Uterus (tissue), 4 donors: ENCODE measurements around the gene GALK2. TPM values are rescaled to one million over a fixed set of nuclear protein-coding genes. Genes with fewer than 3 reads are reported as not detected.
"Not testable (repeated sequence)": the region's sequence is repeated elsewhere in the genome, so short reads cannot be mapped to it uniquely, and the experiment has no call there.

Experiments
- DNase-seq, 2 donors: peaks; one replicate each; pipeline ENCODE4 v3.0.0-alpha.2; 2019 to 2020
- H3K27ac ChIP-seq, 2 donors: fragments of 200-600 bp; sonication (generic); 1 replicate in 1 of 2; 2 replicates in 1 of 2; pipeline ENCODE4 v1.5.1; 2016 to 2018
- H3K27me3 ChIP-seq, 2 donors: fragments of 200-600 bp; sonication (generic); one replicate each; pipeline ENCODE4 v1.5.1; 2018 to 2019; ENCODE audit warnings: control low read depth in 1 of 2
- H3K36me3 ChIP-seq, 2 donors: fragments of 200-600 bp; sonication (generic); one replicate each; pipeline ENCODE4 v1.5.1; 2019; ENCODE audit warnings: control low read depth in 1 of 2
- H3K4me1 ChIP-seq, 2 donors: fragments of 200-600 bp; sonication (generic); one replicate each; pipeline ENCODE4 v1.5.1; 2018 to 2019; ENCODE audit warnings: control low read depth in 1 of 2
- H3K4me3 ChIP-seq, 2 donors: fragments of 200-600 bp; sonication (generic); 1 replicate in 1 of 2; 2 replicates in 1 of 2; pipeline ENCODE4 v1.5.1; 2018 to 2019; ENCODE audit warnings: mild to moderate bottlenecking in 1 of 2
- H3K9me3 ChIP-seq, 2 donors: fragments of 200-600 bp; sonication (generic); one replicate each; pipeline ENCODE4 v1.5.1; 2019; ENCODE audit warnings: control low read depth in 1 of 2
- POLR2A ChIP-seq, 2 donors: fragments of 450-650 bp; IDR thresholded peaks; one replicate each; pipeline ENCODE4 v1.6.1; 2016; ENCODE audit warnings: antibody characterized with exemption in 2 of 2, mild to moderate bottlenecking in 1 of 2, moderate library complexity in 1 of 2
- intact Hi-C: fragments of 100-400 bp; cut with DNase I; formaldehyde crosslinking; loops from one replicate; pipeline ENCODE4 v1.15.1; 2023; ENCODE audit warnings: low total_unique reads
- total RNA-seq, 4 donors: library from RNA; depleted of rRNA in 3 of 4; stranded (reverse); fragments of >200 nt in 3 of 4; gene quantifications; one replicate each; pipeline versions ENCODE4 v1.1.0 to v1.2.4, GENCODE V29; 2014 to 2023
- TF ChIP-seq, protein P1 (sequence below), 4 experiments: fragments of 200-600 bp in 2 of 4; fragments of 450-650 bp in 2 of 4; sonication (generic) in 2 of 4; IDR thresholded peaks; one replicate each; pipeline ENCODE4 v1.5.1; 2016 to 2019; ENCODE audit warnings: antibody characterized with exemption in 4 of 4, mild to moderate bottlenecking in 2 of 4, moderate library complexity in 1 of 4
- donor health status: DM: yes; HTN: yes; CAD: no.

GALK2 gene
- total RNA-seq, 4 donors from 2014 or later: 65.1 to 178 (median 79.4) TPM

DNA sequence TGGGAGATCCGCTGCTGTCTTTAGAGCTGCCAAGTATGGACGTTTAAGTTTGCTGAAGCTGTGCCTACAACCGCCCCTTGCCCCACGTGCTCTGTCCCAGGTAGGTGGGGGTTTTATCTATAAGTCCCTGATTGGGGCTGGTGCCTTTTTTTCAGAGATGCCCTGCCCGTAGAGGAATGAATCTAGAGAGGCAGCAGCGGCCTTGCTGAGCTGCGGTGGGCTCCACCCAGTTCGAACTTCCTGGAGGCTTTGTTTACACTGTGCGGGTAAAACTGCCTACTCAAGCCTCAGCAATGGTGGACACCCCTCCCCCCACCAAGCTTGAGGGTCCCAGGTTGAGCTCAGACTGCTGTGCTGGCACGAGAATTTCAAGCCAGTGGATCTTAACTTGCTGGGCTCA is 169.6 kb downstream of the GALK2 start:
- no peaks in the 10 kb centered on the region for H3K27me3 ChIP-seq
- intact Hi-C loops: no loop called here
- H3K36me3 ChIP-seq: no peaks in the 10 kb centered on the region
- H3K9me3 ChIP-seq: peaks cover 0 to 5% of the 10 kb centered on the region in 2 donors
- TF ChIP-seq POLR2A (IDR thresholded peaks at IDR 0.05): no peak
- TF ChIP-seq, protein P1, sequence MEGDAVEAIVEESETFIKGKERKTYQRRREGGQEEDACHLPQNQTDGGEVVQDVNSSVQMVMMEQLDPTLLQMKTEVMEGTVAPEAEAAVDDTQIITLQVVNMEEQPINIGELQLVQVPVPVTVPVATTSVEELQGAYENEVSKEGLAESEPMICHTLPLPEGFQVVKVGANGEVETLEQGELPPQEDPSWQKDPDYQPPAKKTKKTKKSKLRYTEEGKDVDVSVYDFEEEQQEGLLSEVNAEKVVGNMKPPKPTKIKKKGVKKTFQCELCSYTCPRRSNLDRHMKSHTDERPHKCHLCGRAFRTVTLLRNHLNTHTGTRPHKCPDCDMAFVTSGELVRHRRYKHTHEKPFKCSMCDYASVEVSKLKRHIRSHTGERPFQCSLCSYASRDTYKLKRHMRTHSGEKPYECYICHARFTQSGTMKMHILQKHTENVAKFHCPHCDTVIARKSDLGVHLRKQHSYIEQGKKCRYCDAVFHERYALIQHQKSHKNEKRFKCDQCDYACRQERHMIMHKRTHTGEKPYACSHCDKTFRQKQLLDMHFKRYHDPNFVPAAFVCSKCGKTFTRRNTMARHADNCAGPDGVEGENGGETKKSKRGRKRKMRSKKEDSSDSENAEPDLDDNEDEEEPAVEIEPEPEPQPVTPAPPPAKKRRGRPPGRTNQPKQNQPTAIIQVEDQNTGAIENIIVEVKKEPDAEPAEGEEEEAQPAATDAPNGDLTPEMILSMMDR (IDR thresholded peaks at IDR 0.05): no peak
- no peaks in the 10 kb centered on the region for H3K4me1 ChIP-seq
- DNase-seq: no peak
- H3K27ac ChIP-seq: no peak overlapping the region
- no peak overlapping the region for H3K4me3 ChIP-seq

DNA sequence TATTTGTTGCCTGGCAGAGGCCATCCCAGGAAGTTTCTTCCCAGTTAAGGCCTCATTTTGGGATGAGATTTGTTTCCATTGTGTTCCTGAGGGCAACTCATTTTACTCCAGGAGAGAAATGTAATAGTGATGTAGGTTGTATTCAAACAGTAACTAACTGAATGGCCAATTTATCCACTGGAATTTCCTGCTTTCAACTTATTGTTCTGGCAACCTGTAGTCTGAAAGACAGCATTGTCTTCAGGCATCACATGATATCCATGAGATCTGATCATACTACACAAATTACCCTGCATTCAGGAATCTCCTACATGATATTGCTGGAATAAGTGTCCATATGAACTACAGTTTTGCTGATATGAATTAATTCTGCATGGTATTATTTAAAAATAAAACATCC is 173.5 kb downstream of the GALK2 start:
- Histone ChIP-seq H3K27me3 (no peaks in the 10 kb centered on the region), H3K4me3 (no peak overlapping the region), H3K36me3 (no peaks in the 10 kb centered on the region), H3K27ac (no peak overlapping the region), H3K4me1 (no peaks in the 10 kb centered on the region), H3K9me3 (peaks cover 0 to 5% of the 10 kb centered on the region in 2 donors)
- intact Hi-C loops: no loop called here
- no peak for DNase-seq
- no peak for TF ChIP-seq POLR2A (IDR thresholded peaks at IDR 0.05)
- TF ChIP-seq, protein P1 (IDR thresholded peaks at IDR 0.05): no peak

DNA sequence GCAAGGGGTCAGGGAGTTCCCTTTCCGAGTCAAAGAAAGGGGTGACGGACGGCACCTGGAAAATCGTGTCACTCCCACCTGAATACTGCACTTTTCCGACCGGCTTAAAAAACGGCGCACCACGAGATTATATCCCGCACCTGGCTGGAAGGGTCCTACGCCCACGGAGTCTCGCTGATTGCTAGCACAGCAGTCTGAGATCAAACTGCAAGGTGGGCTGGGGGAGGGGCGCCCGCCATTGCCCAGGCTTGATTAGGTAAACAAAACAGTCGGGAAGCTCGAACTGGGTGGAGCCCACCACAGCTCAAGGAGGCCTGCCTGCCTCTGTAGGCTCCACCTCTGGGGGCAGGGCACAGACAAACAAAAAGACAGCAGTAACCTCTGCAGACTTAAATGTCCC is 184.4 kb downstream of the GALK2 start:
- H3K9me3 ChIP-seq, H3K36me3 ChIP-seq, H3K27ac ChIP-seq, intact Hi-C loops, H3K27me3 ChIP-seq, H3K4me1 ChIP-seq, H3K4me3 ChIP-seq, DNase-seq: not testable (repeated sequence)

DNA sequence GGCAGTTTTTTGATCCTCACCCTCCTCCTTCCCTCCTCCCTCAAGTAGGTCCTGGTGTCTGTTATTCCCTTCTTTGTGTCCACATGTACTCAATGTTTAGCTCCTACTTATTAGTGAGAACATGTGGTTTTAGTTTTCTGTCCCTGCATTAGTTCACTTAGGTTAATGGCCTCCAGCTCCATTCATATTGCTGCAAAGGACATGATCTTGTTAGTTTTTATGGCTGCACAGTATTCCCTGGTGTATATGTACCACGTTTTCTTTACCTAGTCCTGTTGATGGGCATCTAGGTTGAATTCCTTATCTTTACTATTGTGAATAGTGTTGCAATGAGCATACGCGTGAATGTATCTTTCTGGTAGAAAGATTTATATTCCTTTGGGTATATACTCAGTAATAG is 191.3 kb downstream of the GALK2 start:
- Histone ChIP-seq H3K36me3 (no peaks in the 10 kb centered on the region), H3K27ac (no peak overlapping the region), H3K4me3 (no peak overlapping the region), H3K4me1 (no peaks in the 10 kb centered on the region), H3K27me3 (no peaks in the 10 kb centered on the region), H3K9me3 (no peaks in the 10 kb centered on the region)
- intact Hi-C loops: no loop called here
- no peak for DNase-seq
- TF ChIP-seq, protein P1 (IDR thresholded peaks at IDR 0.05): no peak
- TF ChIP-seq POLR2A (IDR thresholded peaks at IDR 0.05): no peak

DNA sequence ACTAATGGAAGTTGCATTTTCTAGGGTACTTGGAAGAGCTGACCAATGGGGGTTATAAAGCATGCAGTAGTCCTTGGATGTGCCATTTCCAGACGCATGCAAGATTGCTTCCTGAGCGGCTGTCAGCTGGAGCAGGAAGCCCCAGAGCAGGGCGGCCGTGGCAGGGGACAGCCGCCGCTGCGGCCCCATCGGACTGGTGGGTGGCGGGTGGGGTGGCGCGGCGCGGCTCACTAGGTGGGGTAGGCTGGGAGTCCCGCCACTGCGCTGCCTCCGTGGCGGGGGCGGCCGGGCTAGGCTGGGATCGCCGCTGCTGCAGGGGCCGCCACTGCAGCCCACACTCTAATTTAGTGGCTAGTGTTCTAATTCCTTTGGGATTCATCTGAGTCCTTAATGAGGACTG is 196.4 kb downstream of the GALK2 start:
- no peak for DNase-seq
- no peak for TF ChIP-seq POLR2A (IDR thresholded peaks at IDR 0.05)
- TF ChIP-seq, protein P1 (IDR thresholded peaks at IDR 0.05): no peak
- Histone ChIP-seq H3K36me3 (no peaks in the 10 kb centered on the region), H3K9me3 (no peaks in the 10 kb centered on the region), H3K27me3 (no peaks in the 10 kb centered on the region), H3K4me3 (no peak overlapping the region), H3K27ac (no peak overlapping the region), H3K4me1 (no peaks in the 10 kb centered on the region)
- intact Hi-C loops: no loop called here

DNA sequence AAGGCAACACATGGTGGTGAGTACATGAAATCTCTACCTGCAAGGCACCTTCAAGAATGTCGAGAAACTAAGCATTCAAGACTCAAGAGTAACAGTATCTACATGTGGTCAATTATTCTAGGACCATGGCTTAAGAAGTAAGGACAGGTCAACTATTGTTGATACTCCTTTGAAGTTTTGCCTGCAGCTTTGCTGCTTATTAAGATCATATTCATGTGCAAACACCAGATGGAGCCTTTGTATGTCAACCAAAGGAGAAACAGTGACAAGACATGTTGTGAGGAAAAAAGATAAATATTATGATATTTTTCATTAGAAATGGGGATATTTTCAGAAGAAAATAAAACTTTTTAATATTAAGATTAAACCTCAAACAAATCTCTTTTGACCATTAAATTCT is 200.7 kb downstream of the GALK2 start:
- H3K4me1 ChIP-seq: no peaks in the 10 kb centered on the region
- H3K36me3 ChIP-seq: no peaks in the 10 kb centered on the region
- no peak overlapping the region for H3K27ac ChIP-seq
- no peak for DNase-seq
- no peaks in the 10 kb centered on the region for H3K9me3 ChIP-seq
- no peak overlapping the region for H3K4me3 ChIP-seq
- no peaks in the 10 kb centered on the region for H3K27me3 ChIP-seq
- intact Hi-C loops: no loop called here
- TF ChIP-seq, protein P1 (IDR thresholded peaks at IDR 0.05): peak in 1 of 4 experiments; percentile 14
- no peak for TF ChIP-seq POLR2A (IDR thresholded peaks at IDR 0.05)
